IPS-18c (cell line): ENCODE results near the gene ZNF506.
"Not testable (repeated sequence)": the region's sequence is repeated elsewhere in the genome, so short reads cannot be mapped to it uniquely, and the experiment has no call there.

ENCODE experiments used
- H3K4me3 ChIP-seq: 2 replicates; pipeline ENCODE4 v1.7.0; 2013; ENCODE audit warnings: low read depth, mild to moderate bottlenecking, low read length, moderate library complexity; ENCODE audit not compliant: insufficient read depth
- H3K9me3 ChIP-seq: one replicate; pipeline ENCODE4 v1.6.1; 2013; ENCODE audit warnings: mild to moderate bottlenecking, low read length, moderate library complexity; ENCODE audit not compliant: control insufficient read depth, insufficient read depth

Gene ZNF506

GRCh38 chr19:19749908-19750841 is 71.4 kb downstream of the ZNF506 start:
- no peak overlapping the region for H3K4me3 ChIP-seq
- peaks cover 5% of the 10 kb centered on the region for H3K9me3 ChIP-seq

- peaks cover 5% of the 10 kb centered on the region for H3K9me3 ChIP-seq
- H3K4me3 ChIP-seq: no peak overlapping the region
These were observed 72.2 kb downstream of the ZNF506 start for GRCh38 chr19:19749117-19749907.

GRCh38 chr19:19748249-19748938 is 73.2 kb downstream of the ZNF506 start:
- peaks cover 5% of the 10 kb centered on the region for H3K9me3 ChIP-seq
- no peak overlapping the region for H3K4me3 ChIP-seq

GRCh38 chr19:19747357-19748220 is 74.0 kb downstream of the ZNF506 start:
- peaks cover 4% of the 10 kb centered on the region for H3K9me3 ChIP-seq
- no peak overlapping the region for H3K4me3 ChIP-seq

GRCh38 chr19:19746286-19747213 is 75.0 kb downstream of the ZNF506 start:
- no peak overlapping the region for H3K4me3 ChIP-seq
- peaks cover 2% of the 10 kb centered on the region for H3K9me3 ChIP-seq

- peaks cover 2% of the 10 kb centered on the region for H3K9me3 ChIP-seq
- H3K4me3 ChIP-seq: no peak overlapping the region
These were observed 75.9 kb downstream of the ZNF506 start for GRCh38 chr19:19745496-19746285.

GRCh38 chr19:19744641-19745040 is 76.9 kb downstream of the ZNF506 start:
- H3K9me3 ChIP-seq: peaks cover 6% of the 10 kb centered on the region
- H3K4me3 ChIP-seq: no peak overlapping the region

- not testable (repeated sequence) for H3K4me3 ChIP-seq, H3K9me3 ChIP-seq
These were observed 77.6 kb downstream of the ZNF506 start for GRCh38 chr19:19743921-19744320.

GRCh38 chr19:19743176-19743575 is 78.4 kb downstream of the ZNF506 start:
- peaks cover 3% of the 10 kb centered on the region for H3K9me3 ChIP-seq

GRCh38 chr19:19742773-19743172 is 78.8 kb downstream of the ZNF506 start:
- Histone ChIP-seq H3K4me3 (no peak overlapping the region), H3K9me3 (peaks cover 3% of the 10 kb centered on the region)

More at GRCh38 chr19:19743176-19743575, 78.4 kb downstream of the ZNF506 start:
- no peak overlapping the region for H3K4me3 ChIP-seq
